HepG2 (cell line): ENCODE data around the gene RPL19. TPM values are rescaled to one million over a fixed set of nuclear protein-coding genes. Genes with fewer than 3 reads are reported as not detected.

Experiments used
- ATAC-seq: fragments of 200-7000 bp; cut with Tn5 transposase; 3 replicates; pipeline ENCODE4 v1.9.1; 2020; ENCODE audit warnings: mild to moderate bottlenecking, moderate library complexity
- BruUV-seq: library from RNA; stranded (reverse); fragments of 400-500 nt; replicated peaks from 2 replicates; lab custom pipeline; 2021; lab: Mats Ljungman, UMichigan
- CTCF ChIA-PET: fragments of 300-600 bp; formaldehyde crosslinking; extraction: SDS; loops from one replicate; lab custom pipeline; 2021; ENCODE audit warnings: low total read pairs, inconsistent platforms, low intra/inter-chr PET ratio; lab: Yijun Ruan, JAX
- POLR2A ChIA-PET: fragments of 350-600 bp; sonication (Branson Sonifier 250); formaldehyde crosslinking; loops from one replicate; lab custom pipeline; 2020; ENCODE audit warnings: antibody characterized with exemption, inconsistent platforms; lab: Yijun Ruan, JAX
- DNase-seq: peaks from one replicate; pipeline ENCODE4 v3.0.0-alpha.2; 2015; ENCODE audit warnings: low spot score
- FAIRE-seq: peaks from 3 replicates; lab custom pipeline; 2011; peaks lifted over from hg19 to GRCh38; lab: Jason Lieb, UNC
- H2AFZ ChIP-seq: one replicate; pipeline ENCODE4 v1.6.1; 2011; ENCODE audit warnings: low read length, inconsistent platforms
- H3K27ac ChIP-seq: fragments of 300-600 bp; 3 replicates; pipeline ENCODE4 v1.8.0; 2011; ENCODE audit warnings: mixed run types, mild to moderate bottlenecking, mixed read lengths, low read length, inconsistent platforms; ENCODE audit not compliant: insufficient read depth; ENCODE audit errors: extremely low read length
- H3K27me3 ChIP-seq, 2 experiments: fragments of 200-600 bp in 1 of 2; 2 replicates in 1 of 2; 3 replicates in 1 of 2; pipeline versions ENCODE4 v1.6.0 to v1.8.0; 2011; ENCODE audit warnings: low read length in 2 of 2, mild to moderate bottlenecking in 2 of 2, moderate library complexity in 2 of 2, inconsistent platforms in 1 of 2; ENCODE audit not compliant: insufficient read depth in 2 of 2, control insufficient read depth in 1 of 2
- H3K36me3 ChIP-seq, 2 experiments: fragments of 200-600 bp in 1 of 2; replicated peaks in 1 of 2; 2 replicates in 1 of 2; 3 replicates in 1 of 2; pipeline versions ENCODE4 v1.5.1 to v1.8.0; 2011; ENCODE audit warnings: low read length in 2 of 2, inconsistent platforms in 1 of 2; ENCODE audit not compliant: insufficient read depth in 2 of 2, control insufficient read depth in 1 of 2
- H3K4me1 ChIP-seq: 2 replicates; pipeline ENCODE4 v1.5.1; 2012; ENCODE audit warnings: low read length, inconsistent platforms; ENCODE audit not compliant: insufficient read depth
- H3K4me2 ChIP-seq: 2 replicates; pipeline ENCODE4 v1.6.0; 2011; ENCODE audit warnings: low read depth, low read length, inconsistent platforms
- H3K4me3 ChIP-seq, 3 experiments: fragments of 200-600 bp in 1 of 3; sonication (generic), shearing (Covaris generic) in 1 of 3; replicated peaks in 1 of 3; 2 replicates each; pipeline ENCODE4 v1.5.1; 2011 to 2016; ENCODE audit warnings: low read length in 3 of 3, inconsistent platforms in 2 of 3, low read depth in 2 of 3, mild to moderate bottlenecking in 2 of 3, control low read depth in 1 of 3, mixed read lengths in 1 of 3; ENCODE audit not compliant: insufficient read depth in 1 of 3
- H3K79me2 ChIP-seq: one replicate; pipeline ENCODE4 v1.6.1; 2011; ENCODE audit warnings: low read length, inconsistent platforms; ENCODE audit not compliant: insufficient read depth
- H3K9ac ChIP-seq: 2 replicates; pipeline ENCODE4 v1.6.0; 2011; ENCODE audit warnings: mild to moderate bottlenecking, low read depth, low read length, inconsistent platforms; ENCODE audit not compliant: insufficient read depth
- H3K9me3 ChIP-seq: 2 replicates; pipeline ENCODE4 v1.5.1; 2012; ENCODE audit warnings: mild to moderate bottlenecking, low read length
- H4K20me1 ChIP-seq: 2 replicates; pipeline ENCODE4 v1.6.0; 2011; ENCODE audit warnings: inconsistent platforms, mild to moderate bottlenecking, low read length, moderate library complexity; ENCODE audit not compliant: insufficient read depth
- HMGXB4 ChIP-seq, 2 experiments: sonication (generic) in 1 of 2; formaldehyde crosslinking in 1 of 2; IDR thresholded peaks; 2 replicates each; pipeline versions ENCODE4 v1.4.0 to v1.6.1; 2018 to 2020; ENCODE audit warnings: missing genetic modification reagents in 2 of 2, borderline replicate concordance in 1 of 2, low read depth in 1 of 2, mild to moderate bottlenecking in 1 of 2, missing biosample characterization in 1 of 2
- IKZF4 ChIP-seq: sonication (generic); formaldehyde crosslinking; IDR thresholded peaks from 2 replicates; pipeline ENCODE4 v1.5.1; 2020; ENCODE audit warnings: borderline replicate concordance, mild to moderate bottlenecking, low read depth, missing genetic modification reagents; ENCODE audit errors: not compliant biosample characterization
- MXD3 ChIP-seq: IDR thresholded peaks from 2 replicates; pipeline ENCODE4 v1.6.1; 2016; ENCODE audit warnings: mild to moderate bottlenecking, missing biosample characterization, missing genetic modification reagents
- TFAP4 ChIP-seq: sonication (generic); IDR thresholded peaks from 2 replicates; pipeline ENCODE4 v1.6.1; 2016; ENCODE audit warnings: low read depth, borderline replicate concordance
- WGBS: methylation state at CpG from one replicate; pipeline ENCODE4 v1.1.6; 2017; ENCODE audit warnings: low lambda C conversion rate; 5-methylcytosine and 5-hydroxymethylcytosine counted together
- in situ Hi-C: cut with HindIII; loops from 2 replicates; pipeline ENCODE4 v1.10.0; 2017; ENCODE audit warnings: low pct_unique_long_range_greater_than_20kb; ENCODE audit not compliant: extremely low pct_ligation_motif_present
- intact Hi-C: fragments of 100-400 bp; cut with micrococcal nuclease; formaldehyde crosslinking; loops from one replicate; pipeline ENCODE4 v1.10.0; 2022; ENCODE audit not compliant: unreplicated experiment
- polyA plus RNA-seq, 8 experiments: library from polyadenylated mRNA; depleted of rRNA in 3 of 8; stranded (reverse) in 7 of 8; unstranded in 1 of 8; fragments of >200 nt; fragmentation: Illumina TruSeq in 4 of 8; extraction: Trizol in 4 of 8; gene quantifications; 2 replicates each; pipeline versions ENCODE4 v1.2.1 to v1.2.3, GENCODE V29; 2011 to 2016; ENCODE audit warnings: low read depth in 4 of 8, missing spikeins in 1 of 8, mixed read lengths in 1 of 8; ENCODE audit not compliant: insufficient read depth in 1 of 8
- total RNA-seq, 5 experiments: library from RNA; depleted of rRNA; stranded (reverse); fragments of >200 nt; fragmentation: Illumina TruSeq; extraction: Trizol; gene quantifications; 2 replicates each; pipeline ENCODE4 v1.2.3, GENCODE V29; 2016; ENCODE audit warnings: low read depth in 1 of 5
- TF ChIP-seq, protein P1 (sequence below): sonication (generic); formaldehyde crosslinking; IDR thresholded peaks from one replicate; pipeline ENCODE4 v1.5.1; 2020; ENCODE audit warnings: mild to moderate bottlenecking, missing genetic modification reagents; ENCODE audit errors: not compliant biosample characterization
- TF ChIP-seq, protein P2 (sequence below): sonication (generic); formaldehyde crosslinking; IDR thresholded peaks from 2 replicates; pipeline ENCODE4 v1.8.0; 2023; ENCODE audit warnings: mild to moderate bottlenecking, missing genetic modification reagents

RPL19 gene
- total and polyA plus RNA-seq, 2 of the 13 experiments (the other 11 are each of a cell fraction or from before 2014, with no cell fraction given), result 2,522 to 2,768 TPM

GRCh38 chr17:39231591-39232551, 31.8 kb downstream of the RPL19 start:
- H3K4me3 ChIP-seq, result peak overlapping the region in 1 of 3 experiments; percentile 8; a peak in 1 of 6 replicates
- ChIA-PET POLR2A (interaction anchor here (0.7 to 2.3 kb wide), 4 partner anchors 13 to 169 kb away, joined by 3 to 9 read pairs (median 4); partner anchors contain the start of genes FBXL20 and RPL19), CTCF (interaction anchor here (1.0 to 1.8 kb wide), 3 partner anchors 13 to 26 kb away, joined by 3 to 6 read pairs (median 3); no protein-coding TSS in a partner anchor)
- no TSS peak for BruUV-seq
- in situ Hi-C loops, result no loop called here
- H3K36me3 ChIP-seq, result no peaks in the 10 kb centered on the region
- H4K20me1 ChIP-seq, result no peaks in the 10 kb centered on the region
- DNase-seq (no peak), ATAC-seq (peak; percentile 83), FAIRE-seq (no peak)
- H3K9me3 ChIP-seq, result no peaks in the 10 kb centered on the region
- intact Hi-C loops, result loop anchor here (10.0 kb wide), 1 partner anchor 247 kb away; no protein-coding TSS in a partner anchor
- 10% methylated on average over 22 of the region's 22 CpGs for WGBS
- no peak overlapping the region for H3K9ac ChIP-seq
- peak overlapping the region; percentile 30; the same call in 1 of the 2 replicates for H3K4me2 ChIP-seq
- H3K27me3 ChIP-seq, result peaks cover 7 to 42% of the 10 kb centered on the region in 2 experiments; a peak in 4 of 5 replicates
- no peak overlapping the region for H3K27ac ChIP-seq
- no peaks in the 10 kb centered on the region for H3K79me2 ChIP-seq
- peaks cover 20% of the 10 kb centered on the region; the same call in 1 of the 2 replicates for H3K4me1 ChIP-seq
- H2AFZ ChIP-seq, result no peak overlapping the region
- peak; percentile 21; the same call in 1 of the 2 replicates for TF ChIP-seq TFAP4
- TF ChIP-seq MXD3 (CRISPR knock-in tag), result 0 out of 2 replicates have a peak, but pooled peaks have one; percentile 26
- peak; percentile 48 for TF ChIP-seq IKZF4
- TF ChIP-seq, protein P1, sequence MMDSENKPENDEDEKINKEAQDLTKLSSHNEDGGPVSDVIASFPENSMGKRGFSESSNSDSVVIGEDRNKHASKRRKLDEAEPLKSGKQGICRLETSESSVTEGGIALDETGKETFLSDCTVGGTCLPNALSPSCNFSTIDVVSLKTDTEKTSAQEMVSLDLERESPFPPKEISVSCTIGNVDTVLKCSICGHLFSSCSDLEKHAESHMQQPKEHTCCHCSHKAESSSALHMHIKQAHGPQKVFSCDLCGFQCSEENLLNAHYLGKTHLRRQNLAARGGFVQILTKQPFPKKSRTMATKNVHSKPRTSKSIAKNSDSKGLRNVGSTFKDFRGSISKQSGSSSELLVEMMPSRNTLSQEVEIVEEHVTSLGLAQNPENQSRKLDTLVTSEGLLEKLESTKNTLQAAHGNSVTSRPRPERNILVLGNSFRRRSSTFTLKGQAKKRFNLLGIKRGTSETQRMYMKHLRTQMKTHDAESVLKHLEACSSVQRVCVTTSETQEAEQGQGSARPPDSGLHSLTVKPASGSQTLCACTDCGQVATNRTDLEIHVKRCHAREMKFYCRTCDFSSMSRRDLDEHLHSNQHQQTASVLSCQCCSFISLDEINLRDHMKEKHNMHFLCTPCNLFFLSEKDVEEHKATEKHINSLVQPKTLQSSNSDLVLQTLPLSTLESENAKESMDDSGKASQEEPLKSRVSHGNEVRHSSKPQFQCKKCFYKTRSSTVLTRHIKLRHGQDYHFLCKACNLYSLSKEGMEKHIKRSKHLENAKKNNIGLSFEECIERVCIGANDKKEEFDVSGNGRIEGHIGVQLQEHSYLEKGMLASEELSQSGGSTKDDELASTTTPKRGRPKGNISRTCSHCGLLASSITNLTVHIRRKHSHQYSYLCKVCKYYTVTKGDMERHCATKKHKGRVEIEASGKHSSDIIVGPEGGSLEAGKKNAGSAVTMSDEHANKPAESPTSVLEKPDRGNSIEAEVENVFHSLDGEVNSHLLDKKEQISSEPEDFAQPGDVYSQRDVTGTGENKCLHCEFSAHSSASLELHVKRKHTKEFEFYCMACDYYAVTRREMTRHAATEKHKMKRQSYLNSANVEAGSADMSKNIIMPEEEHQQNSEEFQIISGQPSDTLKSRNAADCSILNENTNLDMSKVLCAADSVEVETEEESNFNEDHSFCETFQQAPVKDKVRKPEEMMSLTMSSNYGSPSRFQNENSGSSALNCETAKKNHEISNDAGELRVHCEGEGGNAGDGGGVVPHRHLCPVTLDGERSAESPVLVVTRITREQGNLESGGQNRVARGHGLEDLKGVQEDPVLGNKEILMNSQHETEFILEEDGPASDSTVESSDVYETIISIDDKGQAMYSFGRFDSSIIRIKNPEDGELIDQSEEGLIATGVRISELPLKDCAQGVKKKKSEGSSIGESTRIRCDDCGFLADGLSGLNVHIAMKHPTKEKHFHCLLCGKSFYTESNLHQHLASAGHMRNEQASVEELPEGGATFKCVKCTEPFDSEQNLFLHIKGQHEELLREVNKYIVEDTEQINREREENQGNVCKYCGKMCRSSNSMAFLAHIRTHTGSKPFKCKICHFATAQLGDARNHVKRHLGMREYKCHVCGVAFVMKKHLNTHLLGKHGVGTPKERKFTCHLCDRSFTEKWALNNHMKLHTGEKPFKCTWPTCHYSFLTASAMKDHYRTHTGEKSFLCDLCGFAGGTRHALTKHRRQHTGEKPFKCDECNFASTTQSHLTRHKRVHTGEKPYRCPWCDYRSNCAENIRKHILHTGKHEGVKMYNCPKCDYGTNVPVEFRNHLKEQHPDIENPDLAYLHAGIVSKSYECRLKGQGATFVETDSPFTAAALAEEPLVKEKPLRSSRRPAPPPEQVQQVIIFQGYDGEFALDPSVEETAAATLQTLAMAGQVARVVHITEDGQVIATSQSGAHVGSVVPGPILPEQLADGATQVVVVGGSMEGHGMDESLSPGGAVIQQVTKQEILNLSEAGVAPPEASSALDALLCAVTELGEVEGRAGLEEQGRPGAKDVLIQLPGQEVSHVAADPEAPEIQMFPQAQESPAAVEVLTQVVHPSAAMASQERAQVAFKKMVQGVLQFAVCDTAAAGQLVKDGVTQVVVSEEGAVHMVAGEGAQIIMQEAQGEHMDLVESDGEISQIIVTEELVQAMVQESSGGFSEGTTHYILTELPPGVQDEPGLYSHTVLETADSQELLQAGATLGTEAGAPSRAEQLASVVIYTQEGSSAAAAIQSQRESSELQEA (CRISPR knock-in tag), result peak; percentile 31
- peak in 1 of 2 experiments; percentile 49; a peak in 1 of 4 replicates for TF ChIP-seq HMGXB4 (CRISPR knock-in tag; IDR thresholded peaks at IDR 0.05; ENCODE audit: borderline replicate concordance in 1 of 2, low read depth in 1 of 2)
- TF ChIP-seq, protein P2, sequence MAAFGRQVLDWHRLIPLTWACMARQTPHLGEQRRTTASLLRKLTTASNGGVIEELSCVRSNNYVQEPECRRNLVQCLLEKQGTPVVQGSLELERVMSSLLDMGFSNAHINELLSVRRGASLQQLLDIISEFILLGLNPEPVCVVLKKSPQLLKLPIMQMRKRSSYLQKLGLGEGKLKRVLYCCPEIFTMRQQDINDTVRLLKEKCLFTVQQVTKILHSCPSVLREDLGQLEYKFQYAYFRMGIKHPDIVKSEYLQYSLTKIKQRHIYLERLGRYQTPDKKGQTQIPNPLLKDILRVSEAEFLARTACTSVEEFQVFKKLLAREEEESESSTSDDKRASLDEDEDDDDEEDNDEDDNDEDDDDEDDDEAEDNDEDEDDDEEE, result 0 out of 2 replicates have a peak, but pooled peaks have one; percentile 64
